Measurements from ENCODE around the gene SLC66A2.
A peak's percentile ranks its signal among the peaks of the same experiment; 100 is the strongest.

Gene SLC66A2

DNA sequence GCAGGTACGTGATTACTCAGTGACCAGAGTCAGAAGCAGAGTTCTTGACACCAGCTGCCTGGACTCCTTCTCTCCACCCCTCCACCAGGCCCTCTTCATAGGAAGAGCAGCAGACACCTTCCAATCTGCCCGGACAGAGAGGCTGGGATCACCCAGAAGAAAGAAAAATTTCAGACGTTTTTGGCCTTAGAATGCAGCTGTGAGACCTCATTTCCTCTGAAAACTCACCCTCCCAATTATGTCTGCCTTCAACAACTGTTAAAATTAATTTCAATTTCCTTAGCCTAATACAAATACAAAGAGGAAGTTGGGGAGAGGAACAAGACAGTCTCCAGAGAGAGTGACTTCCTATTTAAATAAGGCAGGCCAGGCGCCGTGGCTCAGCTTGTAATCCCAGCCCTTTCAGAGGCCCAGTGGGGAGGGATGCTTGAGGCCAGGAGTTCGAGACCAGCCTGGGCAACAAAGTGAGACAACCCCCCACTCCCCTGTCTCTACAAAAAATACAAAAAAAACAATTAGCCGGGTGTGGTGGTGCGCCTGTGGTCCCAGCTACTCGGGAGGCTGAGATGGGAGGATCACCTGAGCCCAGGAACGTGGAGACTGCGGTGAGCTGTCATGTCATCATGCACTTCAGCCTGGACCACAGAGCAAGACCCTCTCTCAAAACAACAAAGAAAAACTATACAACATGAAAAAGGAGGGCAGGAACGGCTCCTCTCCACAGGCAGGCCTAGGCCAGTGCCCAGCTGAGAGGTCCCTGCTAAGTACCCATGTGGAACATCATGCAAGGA, 1.6 kb downstream of the SLC66A2 start:
- peak; percentile 12 for DNase-seq

DNA sequence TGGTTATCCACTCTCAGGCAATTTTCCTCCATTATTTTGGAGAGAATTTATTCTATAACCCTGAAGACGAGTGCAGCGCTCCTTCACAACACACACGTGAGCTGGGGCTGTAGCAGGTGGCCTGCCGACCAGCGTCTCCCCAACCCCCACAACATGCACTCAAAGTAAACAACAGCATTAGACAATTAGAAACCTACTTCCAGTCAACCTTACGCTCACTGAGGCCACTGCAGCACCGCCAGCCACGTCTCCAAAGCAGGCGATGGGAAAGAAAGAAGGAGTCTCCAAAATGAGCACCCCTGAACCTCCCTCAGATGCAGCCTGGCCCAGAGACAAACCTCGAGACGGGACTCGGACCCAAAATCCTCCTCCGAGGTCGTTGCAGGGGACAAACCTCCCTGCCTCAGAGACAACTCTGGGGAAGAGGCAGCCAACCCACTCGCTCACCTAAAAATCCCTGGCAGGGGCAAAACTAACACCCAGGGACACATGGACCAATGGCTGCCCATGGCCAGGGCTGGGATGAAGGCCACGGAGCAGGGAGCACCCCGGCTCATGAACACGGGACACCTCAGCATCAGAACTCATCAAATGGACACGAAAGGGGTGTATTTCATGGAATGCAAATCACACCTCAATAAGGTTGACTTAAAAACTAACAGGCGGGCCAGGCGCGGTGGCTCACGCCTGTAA, 2.6 kb downstream of the SLC66A2 start:
- DNase-seq = no peak

DNA sequence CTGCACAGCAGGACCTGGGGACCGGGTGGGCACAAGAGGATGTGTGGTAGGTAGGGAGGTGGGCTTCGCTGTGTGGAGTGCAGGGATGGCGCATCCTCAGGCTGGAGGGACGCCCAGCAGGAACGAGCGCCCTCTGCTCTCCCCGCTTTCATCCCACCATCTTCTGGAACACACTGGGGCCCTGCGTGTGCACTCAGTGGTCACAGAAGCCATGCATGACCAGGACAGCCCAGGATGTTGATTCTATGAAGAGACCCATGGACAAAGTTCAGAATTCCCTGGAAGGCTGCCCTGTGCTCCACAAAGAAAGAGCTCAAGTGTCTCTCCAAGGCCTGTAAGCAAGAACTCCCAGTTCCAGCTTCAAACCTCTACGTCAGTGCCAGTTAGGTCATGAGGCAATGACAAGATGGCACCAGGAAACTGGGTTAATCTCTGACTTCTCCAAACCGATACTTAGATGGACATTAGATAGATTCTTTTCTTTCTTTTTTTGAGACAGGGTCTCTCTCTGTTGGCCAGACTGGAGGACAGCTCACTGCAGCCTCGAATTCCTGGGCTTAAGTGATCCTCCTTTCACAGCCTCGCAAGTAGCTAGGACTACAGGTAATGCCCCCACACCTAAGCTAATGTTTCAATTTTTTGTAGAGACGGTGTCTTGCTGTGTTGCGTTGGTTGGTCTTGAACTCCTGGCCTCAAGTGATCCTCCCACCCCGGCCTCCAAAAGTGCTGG, 3.4 kb downstream of the SLC66A2 start:
- no peak for DNase-seq

DNA sequence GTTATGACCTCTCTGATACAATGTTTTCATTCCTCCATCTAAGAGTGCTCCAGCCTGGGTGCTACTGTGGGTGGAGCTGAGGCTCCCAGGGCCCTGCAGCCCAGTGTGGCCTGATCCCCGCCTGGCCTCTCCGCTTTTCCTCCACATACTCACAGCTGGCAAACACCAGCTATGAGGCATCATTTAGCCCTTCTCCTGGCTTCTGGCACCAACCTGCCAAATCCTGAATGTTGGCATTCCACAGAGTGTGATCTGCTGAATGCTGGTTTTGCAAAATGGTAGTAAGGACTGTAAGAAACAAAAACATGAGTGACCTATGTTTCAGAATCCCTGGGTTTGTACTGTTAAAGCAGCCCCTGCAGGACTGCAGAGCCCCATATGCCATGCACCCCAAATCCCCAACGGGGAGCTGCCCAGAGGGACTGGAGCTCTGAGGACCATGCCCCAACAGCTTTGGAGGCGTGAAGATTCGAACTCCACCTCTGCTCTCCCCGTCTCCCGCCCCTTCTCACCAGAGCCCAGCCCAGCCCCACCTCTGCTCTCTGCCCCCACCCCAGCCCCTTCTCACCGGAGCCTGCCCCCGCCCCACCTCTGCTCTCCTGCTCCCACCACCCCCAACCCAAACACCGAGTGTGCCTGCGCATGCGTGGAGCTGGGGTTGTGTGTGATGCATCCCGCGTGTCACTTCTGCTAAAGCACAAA, 4.2 kb downstream of the SLC66A2 start:
- DNase-seq = no peak

DNA sequence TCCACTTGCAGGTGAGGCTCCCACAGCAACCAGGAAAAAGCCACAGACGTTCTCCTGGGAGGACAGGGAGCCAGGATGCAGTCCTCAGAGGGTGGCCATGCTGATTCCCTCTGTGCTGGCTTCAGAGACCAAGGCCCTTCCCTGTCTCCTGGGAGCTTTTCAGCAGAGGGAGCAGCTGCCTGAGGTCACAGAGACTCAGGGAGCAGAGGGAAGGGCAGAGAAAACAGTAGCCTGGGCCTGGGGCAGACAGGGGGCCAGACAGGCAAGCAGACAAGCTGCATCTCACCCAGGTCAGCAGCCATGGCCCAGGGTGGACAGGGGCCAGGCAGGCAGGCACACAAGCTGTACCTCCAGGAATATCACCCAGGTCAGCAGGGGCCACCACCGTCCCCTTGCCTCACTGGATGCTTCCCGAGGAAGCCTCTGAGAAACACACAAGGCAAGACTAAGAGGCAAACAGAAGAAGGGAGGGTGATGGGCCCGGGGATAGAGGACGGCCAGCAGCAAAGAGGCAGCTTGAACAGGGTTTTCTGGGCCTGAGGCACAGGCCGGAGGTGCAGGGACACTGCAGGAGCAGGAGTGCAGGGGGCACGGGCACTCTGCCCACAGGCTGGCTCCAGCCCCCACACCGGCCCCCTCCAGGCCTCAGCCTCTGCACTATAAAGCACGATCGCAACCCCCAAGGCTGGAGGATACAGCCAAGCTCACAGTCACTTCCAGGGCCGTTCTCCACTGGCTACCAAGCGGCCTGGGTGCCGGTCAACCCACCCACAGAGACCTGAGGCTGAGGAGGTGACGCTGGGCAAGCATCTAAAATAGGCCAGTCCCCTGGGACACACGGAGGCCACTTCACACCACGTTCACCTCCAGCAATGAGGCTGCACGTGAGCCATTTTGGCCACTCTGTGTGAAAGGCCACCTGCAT, 6.1 kb downstream of the SLC66A2 start:
- DNase-seq = no peak

DNA sequence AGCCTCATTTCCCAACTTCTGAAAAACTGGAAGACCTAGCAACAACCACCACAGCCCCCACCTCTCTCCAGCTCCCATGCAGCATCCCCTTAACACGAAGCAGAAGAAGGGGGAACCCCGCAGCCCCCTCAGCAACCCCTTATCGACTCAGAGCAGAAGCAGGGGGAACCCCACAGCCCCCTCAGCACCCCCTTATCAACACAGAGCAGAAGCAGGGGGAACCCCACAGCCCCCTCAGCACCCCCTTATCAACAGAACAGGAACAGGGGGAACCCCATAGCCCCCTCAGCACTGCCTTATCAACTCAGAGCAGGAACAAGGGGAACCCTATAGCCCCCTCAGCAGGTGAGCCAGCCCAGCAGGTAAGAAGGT, 6.7 kb downstream of the SLC66A2 start:
- no peak for DNase-seq

DNA sequence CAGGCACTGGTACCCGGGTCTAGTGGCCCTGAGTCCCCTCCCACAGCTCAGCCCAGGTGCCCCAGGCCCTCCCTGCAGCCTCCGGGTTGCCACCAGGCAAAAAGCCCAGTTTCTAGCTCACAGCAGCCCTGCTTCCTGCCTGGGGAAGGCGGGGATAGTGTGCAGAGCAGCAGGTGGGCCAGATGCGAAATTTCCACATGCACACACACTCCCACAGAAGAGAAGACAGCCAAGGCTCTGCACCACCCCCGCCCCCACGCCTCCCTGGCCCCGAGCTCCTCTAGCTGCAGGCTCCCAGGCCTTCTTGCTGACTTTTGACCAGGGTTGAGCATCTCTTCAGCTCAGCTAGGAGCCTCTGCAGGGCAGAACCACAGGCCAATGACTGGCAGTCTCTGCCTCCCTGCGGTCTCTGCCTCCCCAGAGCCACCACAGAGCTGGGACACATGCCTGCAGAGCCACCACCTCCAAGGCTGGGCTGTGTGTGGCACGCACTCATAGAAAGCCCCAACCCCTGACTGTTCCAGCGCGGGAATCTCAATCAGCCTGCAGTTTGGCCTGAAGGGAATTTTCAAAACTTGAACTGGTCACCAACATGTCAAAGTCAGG, 7.2 kb downstream of the SLC66A2 start:
- DNase-seq = peak; percentile 9

DNA sequence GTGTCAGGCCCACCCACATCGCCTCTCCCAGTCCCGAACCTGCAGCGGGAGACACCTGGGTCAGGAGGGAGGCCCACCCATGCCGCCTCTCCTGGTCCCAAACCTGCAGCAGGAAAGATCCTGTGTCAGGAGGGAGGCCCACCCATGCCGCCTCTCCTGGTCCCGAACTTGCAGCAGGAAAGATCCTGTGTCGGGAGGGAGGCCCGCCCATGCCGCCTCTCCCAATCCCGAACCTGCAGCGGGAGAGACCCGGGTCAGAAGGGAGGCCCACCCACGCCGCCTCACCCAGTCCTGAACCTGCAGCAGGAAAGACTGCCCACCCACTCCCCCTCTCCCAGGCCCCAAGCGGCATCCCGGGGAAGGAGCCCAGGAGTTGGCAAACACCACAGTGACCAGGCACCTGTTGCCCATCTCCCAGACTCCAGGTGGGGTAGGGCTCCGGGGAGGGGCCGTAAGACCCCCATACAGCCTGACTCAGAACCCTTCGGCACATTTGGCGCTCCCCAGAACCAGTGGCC, 7.8 kb downstream of the SLC66A2 start:
- DNase-seq = no peak

DNA sequence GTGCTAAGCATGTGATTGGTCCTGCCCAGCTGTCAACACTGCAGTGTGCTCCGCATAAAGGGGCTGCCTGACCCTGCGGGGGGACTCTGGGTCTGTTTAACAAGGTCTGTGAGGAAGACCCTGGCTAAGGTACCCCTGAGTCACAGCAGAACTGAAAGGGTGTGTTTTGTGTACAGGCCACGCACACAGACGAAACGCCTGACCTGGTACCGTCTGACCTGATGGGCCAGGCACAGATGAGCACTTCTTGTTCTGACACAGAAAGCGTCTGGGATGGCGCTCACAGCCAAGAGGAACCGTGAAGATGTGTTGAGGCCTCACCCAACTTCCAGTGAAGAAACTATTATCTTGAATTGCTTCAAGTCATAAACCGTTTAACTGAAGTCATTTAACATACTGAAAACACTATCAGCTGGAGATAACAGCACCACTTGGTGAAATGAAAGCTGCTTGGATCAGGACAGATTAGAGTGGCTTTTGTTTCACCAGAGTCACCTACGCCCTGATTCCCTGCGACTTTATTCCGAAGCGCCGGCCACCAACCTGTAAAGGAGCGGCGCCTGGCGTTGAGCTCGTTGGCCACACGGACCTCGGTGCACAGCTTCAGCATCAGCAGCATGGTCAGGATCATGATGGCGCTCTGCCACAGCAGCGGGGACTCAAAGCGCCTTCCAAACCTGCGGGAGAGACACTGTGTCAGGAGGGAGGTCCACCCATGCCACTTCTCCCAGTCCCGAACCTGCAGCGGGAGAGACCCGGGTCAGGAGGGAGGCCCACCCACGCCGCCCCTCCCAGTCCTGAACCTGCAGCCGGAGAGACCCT, 8.5 kb downstream of the SLC66A2 start:
- no peak for DNase-seq

DNA sequence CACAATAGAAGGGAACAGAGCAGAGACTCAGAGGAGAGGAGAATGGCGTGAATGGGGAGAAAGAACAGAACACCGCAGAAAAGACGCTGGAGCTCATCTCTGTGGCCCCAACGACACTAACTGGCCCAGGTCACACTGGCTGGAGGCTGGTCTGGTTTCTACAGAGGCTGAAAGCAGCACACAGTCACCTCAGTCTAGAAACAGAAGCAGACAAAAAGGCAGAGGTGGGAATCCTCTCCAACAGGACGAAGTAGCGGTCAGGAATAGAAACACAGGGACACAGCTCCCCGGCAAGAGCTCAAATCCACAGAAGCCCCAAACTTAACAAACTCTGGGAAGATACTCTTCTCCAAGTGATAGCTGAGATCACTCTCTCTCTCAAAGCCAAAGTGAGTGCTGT, 9.2 kb downstream of the SLC66A2 start:
- no peak for DNase-seq

DNA sequence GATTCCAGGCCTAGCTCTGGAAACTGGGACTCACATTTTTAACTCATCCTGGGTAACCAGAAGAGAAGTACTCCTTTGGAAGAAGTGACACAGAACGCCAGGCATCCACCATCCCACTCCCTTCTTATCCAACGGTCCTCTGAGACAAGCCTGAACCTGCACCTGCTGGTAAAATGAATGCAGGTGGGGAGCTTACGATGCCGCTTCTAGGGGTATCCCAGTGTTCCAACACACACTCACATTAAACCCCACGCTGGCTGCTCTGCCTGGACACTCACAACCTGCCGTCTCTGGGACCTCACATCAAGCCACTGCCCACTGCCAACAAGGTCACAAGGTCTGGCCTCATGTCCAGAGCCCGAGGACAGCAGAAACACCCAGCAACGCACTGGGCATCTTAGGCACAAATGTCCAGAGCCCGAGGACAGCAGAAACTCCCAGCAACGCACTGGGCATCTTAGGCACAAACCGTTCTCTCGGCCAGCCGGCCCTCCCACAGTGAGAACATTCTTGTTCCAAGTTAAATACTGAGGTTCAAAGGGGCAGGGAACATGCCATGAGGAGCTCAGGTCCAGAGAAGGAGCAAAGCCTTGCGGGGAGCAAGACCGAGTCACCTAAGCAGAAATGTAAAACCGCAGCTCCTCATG, 9.9 kb downstream of the SLC66A2 start:
- no peak for DNase-seq

DNA sequence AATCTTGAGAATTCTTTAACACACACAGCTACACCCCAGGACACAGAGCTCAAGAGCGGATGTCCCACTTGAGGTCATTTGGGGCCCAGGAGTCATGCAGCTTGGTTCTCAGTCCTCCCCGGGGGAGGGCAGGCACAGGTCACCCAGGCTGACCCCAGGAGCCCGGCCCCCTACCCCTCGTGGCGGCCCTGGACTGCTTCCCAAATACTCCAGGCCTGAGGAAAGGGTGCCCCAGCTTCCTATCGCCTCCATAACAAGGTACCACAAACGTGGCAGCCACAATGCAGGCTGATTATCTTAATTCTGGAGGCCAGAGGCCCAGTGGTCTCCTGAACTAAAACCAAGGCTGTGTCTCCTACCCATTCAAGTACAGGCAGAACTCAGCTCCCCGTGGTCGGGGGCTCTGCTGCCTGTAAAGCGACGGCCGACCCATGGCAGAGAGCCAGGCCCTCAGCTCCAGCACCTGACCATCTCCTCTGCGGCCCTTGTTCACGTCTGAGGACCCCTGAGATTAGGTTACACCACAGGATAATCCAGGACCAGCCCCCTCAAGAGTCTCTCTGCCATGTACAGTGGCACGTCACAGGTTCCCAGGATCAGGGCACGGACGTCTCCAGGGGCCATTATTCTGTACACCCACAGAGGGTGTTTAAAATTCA, 10.5 kb downstream of the SLC66A2 start:
- DNase-seq = no peak

DNA sequence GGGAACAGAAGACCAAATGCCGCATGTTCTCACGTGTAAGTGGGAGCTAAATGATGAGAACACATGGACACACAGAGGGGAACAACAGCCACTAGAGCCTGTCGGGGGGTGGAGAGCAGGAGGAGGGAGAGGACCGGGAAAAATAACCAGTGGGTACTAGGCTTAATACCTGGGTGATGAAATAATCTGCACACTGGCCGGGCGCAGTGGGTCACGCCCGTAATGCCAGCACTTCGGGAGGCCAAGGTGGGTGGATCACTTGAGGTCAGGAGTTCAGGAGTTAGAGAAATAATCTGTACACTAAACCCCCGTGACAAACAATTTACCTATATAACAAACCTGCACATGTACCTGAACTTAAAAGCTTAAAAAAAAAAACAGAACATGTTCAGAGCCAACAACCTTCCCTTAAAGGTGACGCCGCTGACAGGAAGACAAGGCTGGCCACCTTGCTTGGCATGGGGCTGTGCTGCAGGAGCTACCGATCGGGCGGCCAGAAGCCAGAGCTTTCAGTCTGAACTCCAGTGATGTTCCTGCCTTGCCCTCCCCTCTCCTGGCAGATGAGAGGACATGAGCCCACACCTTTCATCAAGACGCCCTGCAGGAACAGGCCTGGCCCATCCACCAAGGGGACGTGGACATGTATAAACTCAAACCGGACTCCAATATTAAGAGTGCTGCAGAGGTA, 11.2 kb downstream of the SLC66A2 start:
- DNase-seq = no peak

DNA sequence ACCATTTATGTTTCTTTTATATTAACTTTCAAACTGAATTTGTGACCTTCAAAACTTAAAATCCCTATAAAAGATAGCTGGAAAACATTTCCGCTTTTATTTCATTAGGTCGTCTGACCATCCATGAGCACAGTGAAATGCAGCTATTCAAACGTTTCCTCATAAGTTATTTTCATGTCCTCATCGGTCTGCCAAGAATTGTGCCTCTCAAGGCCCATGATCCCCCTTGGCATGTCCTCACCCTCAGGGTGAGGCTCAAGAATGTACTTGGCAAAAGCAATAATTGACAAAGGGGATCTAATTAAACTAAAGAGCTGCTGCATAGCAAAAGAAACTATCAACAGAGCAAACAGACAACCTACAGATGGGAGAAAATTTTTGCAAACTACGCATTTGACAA, 12.4 kb downstream of the SLC66A2 start:
- no peak for DNase-seq

DNA sequence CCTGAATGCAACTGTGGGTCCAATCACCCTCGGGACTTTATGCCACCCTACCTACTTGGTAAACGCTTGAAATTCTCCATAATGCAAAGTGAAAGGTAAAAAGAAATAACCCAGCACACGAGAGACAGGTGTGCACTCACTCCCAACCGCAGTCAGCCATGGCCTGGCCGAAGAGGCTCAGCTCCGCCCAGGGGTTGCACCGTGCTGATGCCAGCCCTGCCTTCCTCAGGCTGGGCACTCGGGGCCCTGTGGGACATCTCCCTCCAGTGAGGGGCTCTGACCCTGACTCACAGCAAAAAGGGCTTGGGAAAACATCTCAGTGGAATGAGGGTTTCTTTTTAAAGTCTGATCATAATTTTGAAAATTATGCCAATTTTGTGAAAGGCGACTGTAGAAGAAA, 13.3 kb downstream of the SLC66A2 start:
- no peak for DNase-seq

DNA sequence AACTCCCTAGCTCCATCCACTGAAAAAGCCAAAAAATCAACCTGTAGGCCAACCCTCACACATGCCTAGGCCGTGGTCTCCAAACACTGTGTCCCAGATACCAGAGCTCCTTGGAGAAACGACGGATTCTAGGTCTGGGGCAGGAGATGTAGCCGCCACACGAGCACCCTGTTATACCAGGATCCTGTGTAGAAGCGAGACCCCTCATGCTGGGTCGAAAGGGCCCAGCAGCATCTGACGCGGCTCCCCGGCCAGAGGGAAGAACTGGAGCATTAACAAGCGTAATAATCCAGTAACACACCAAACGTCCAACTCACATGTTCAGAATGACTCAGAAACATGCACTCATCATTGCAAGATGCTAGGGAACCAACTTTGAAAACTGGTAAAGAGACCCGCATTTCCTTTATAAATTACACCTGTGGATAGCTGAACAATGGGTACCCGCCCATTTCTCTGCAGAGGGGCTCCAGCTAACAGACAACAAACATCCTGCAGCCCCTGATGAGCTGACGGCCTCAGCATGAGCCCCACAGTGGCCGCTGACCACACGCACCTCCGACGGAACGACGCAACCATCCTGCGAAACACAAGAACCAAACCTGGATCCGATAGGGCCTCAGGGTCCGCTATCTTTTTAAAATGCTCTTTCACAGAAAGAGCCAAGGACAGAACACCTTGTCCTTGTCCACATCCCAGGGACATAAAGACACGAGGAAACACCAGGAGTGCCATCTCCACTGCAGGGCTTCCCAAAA, 14.2 kb downstream of the SLC66A2 start:
- no peak for DNase-seq

DNA sequence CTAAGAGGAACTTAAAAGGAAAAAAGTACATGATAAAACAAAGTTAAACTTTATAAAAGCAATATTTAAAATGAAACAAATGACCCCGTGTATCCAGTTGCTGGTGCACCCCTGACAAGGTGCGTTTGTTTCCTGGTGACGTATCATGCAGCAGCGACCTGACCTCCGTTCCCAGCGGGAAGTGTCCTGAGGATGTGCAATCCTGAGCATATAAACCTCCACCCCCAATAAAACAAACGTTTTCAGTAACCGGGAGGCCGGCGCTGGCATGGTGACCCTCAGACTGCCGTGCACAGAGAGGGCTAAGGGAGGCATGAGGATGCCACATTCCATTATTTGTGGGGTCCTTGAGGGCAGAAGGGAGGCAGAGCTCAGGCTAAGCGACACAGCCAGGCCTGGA, 14.8 kb downstream of the SLC66A2 start:
- no peak for DNase-seq

DNA sequence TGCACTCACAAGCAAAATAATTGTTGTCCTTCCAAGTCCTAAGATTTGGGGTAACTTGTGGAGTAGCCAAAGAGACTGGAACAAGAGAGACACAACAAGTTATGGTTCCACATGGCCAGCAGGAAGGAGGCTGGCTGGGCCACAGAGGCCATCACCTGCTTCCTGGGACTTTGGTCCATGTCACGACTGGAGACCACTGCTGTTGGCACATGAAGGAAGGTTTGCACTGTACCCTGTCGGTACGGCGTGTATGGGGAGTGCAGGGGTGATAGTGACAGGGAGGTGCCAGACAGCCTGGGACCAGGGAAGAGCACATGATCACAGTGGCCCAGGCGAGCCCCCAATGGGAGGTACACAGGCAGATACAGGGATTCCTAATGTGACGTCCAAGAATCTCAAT, 15.5 kb downstream of the SLC66A2 start:
- DNase-seq = no peak
